Ascending aorta (tissue), 2 donors: Measurements from ENCODE around the gene LRP10. TPM values are rescaled to one million over a fixed set of nuclear protein-coding genes. Genes with fewer than 3 reads are reported as not detected.
"Not testable (repeated sequence)": the region's sequence is repeated elsewhere in the genome, so short reads cannot be mapped to it uniquely, and the experiment has no call there.

Experiments used
- DNase-seq, 2 donors: peaks; one replicate each; pipeline ENCODE4 v3.0.0-alpha.2; 2019; ENCODE audit warnings: low spot score in 2 of 2
- H3K27ac ChIP-seq, 2 donors: fragments of 200-600 bp; sonication (generic); one replicate each; pipeline ENCODE4 v1.5.1; 2016 to 2017; ENCODE audit warnings: mild to moderate bottlenecking in 1 of 2
- H3K27me3 ChIP-seq: fragments of 200-600 bp; sonication (generic); one replicate; pipeline ENCODE4 v1.5.1; 2017
- H3K36me3 ChIP-seq, 2 donors: fragments of 200-600 bp; sonication (generic); one replicate each; pipeline ENCODE4 v1.5.1; 2016
- H3K4me1 ChIP-seq, 2 donors: fragments of 200-600 bp; sonication (generic); one replicate each; pipeline ENCODE4 v1.5.1; 2016 to 2017; ENCODE audit warnings: mild to moderate bottlenecking in 1 of 2
- H3K4me3 ChIP-seq, 2 donors: fragments of 200-600 bp; sonication (generic); one replicate each; pipeline ENCODE4 v1.5.1; 2016 to 2017; ENCODE audit warnings: mild to moderate bottlenecking in 1 of 2
- H3K9me3 ChIP-seq, 2 donors: fragments of 200-600 bp; sonication (generic); one replicate each; pipeline ENCODE4 v1.5.1; 2016
- CTCF ChIP-seq, 3 experiments: fragments of 200-600 bp in 2 of 3; fragments of 450-650 bp in 1 of 3; sonication (generic) in 2 of 3; IDR thresholded peaks; one replicate each; pipeline ENCODE4 v1.5.1; 2016 to 2019; ENCODE audit warnings: antibody characterized with exemption in 3 of 3, mild to moderate bottlenecking in 1 of 3, moderate library complexity in 1 of 3
- intact Hi-C: fragments of 100-400 bp; cut with DNase I; formaldehyde crosslinking; loops from one replicate; pipeline ENCODE4 v1.15.1; 2023
- total RNA-seq: library from RNA; depleted of rRNA; stranded (reverse); fragments of >200 nt; gene quantifications from one replicate; pipeline ENCODE4 v1.1.0, GENCODE V29; 2016

LRP10 gene
- total RNA-seq, 1 donor from 2014 or later, result 214 TPM

DNA sequence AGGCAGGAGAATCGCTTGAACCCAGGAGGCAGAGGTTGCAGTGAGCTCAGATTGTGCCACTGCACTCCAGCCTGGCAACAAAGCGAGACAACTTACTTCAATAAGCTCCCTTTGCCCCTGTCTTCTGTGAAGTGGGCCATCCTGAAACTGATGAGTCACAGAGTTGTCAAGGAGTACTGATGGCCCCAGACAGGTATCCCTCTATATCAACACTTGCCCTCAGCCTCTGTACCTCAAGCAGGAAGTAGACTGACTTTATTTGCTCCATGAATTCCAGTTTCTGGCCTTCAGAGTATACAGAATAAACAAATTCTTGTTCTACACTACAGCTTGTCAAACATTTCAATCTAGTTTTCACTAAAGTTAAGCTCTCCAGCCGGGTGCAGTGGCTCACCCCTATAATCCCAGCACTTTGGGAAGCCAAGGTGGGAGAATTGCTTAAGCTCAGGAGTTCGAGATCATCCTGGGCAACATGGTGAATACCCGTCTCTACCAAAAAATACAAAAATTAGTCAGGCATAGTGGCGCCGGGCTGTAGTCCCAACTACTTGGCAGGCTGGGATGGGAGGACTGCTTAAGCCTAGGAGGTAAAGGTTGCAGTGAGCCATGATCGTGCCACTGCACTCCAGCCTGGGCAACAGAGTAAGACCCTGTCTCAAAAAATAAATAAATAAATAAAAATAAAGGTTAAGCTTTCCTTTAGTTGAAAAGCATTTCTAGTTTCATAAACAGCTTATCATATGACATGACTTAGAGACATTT lies 16.4 kb upstream of the LRP10 start:
- Histone ChIP-seq H3K9me3 (no peaks in the 10 kb centered on the region), H3K27ac (no peak overlapping the region), H3K27me3 (no peaks in the 10 kb centered on the region), H3K4me3 (no peak overlapping the region), H3K36me3 (no peaks in the 10 kb centered on the region), H3K4me1 (peaks cover 22 to 23% of the 10 kb centered on the region in 2 donors)
- DNase-seq, result no peak
- TF ChIP-seq CTCF (IDR thresholded peaks at IDR 0.05), result no peak
- intact Hi-C loops, result loop anchor here (10.0 kb wide), 1 partner anchor 90 kb away; the partner anchor contains the start of gene OXA1L

GRCh38 chr14:22856428-22856827 lies 15.1 kb upstream of the LRP10 start:
- no peak for DNase-seq
- Histone ChIP-seq H3K36me3 (no peaks in the 10 kb centered on the region), H3K9me3 (no peaks in the 10 kb centered on the region), H3K4me1 (peaks cover 11 to 12% of the 10 kb centered on the region in 2 donors), H3K4me3 (no peak overlapping the region), H3K27ac (no peak overlapping the region), H3K27me3 (no peaks in the 10 kb centered on the region)
- no peak for TF ChIP-seq CTCF (IDR thresholded peaks at IDR 0.05)
- intact Hi-C loops, result loop anchor here (10.0 kb wide), 1 partner anchor 92 kb away; the partner anchor contains the start of gene OXA1L

- intact Hi-C loops, result not testable (repeated sequence)
Measured at GRCh38 chr14:22860377-22860776, 11.2 kb upstream of the LRP10 start.

DNA sequence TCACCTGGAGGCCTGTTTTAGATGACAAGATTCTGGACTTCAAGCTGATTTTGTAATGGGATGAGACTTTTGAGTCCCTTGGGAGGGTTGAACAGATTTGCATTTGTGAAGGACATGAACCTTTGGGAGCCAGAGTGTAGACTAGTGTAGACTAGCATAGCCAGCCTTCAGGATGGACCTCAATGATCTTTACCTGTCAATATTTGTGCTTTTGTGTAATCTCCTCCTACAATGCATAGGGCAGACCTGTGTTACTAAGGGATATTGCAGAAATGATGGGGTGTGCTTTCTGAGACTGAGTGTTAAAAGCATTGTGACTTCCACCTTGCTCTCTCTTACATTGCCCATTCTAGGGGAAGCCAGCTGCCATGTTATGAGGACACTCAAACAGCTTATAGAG lies 9.9 kb upstream of the LRP10 start:
- Histone ChIP-seq H3K27me3 (no peaks in the 10 kb centered on the region), H3K9me3 (no peaks in the 10 kb centered on the region), H3K36me3 (no peaks in the 10 kb centered on the region), H3K27ac (no peak overlapping the region), H3K4me1 (no peaks in the 10 kb centered on the region), H3K4me3 (no peak overlapping the region)
- DNase-seq, result no peak
- intact Hi-C loops, result no loop called here
- TF ChIP-seq CTCF (IDR thresholded peaks at IDR 0.05), result no peak

More at GRCh38 chr14:22860377-22860776, 11.2 kb upstream of the LRP10 start:
- not testable (repeated sequence) for H3K27me3 ChIP-seq, H3K4me3 ChIP-seq, H3K9me3 ChIP-seq, H3K27ac ChIP-seq, H3K4me1 ChIP-seq, DNase-seq, H3K36me3 ChIP-seq

- Histone ChIP-seq H3K4me3 (no peak overlapping the region), H3K36me3 (no peaks in the 10 kb centered on the region), H3K27me3 (no peaks in the 10 kb centered on the region), H3K27ac (no peak overlapping the region), H3K9me3 (no peaks in the 10 kb centered on the region), H3K4me1 (peaks cover 0 to under 1% of the 10 kb centered on the region in 2 donors)
- no peak for DNase-seq
- intact Hi-C loops, result no loop called here
- no peak for TF ChIP-seq CTCF (IDR thresholded peaks at IDR 0.05)
Measured at GRCh38 chr14:22864979-22865378, 6.6 kb upstream of the LRP10 start.
